Calu3 (cell line): ENCODE results near the gene RAP1GAP. TPM values are rescaled to one million over a fixed set of nuclear protein-coding genes. Genes with fewer than 3 reads are reported as not detected.

Experiments
- BruUV-seq: library from RNA; stranded (reverse); fragments of 400-500 nt; replicated peaks from 2 replicates; lab custom pipeline; 2021; lab: Mats Ljungman, UMichigan
- CTCF ChIA-PET: fragments of 300-600 bp; sonication (Branson Sonifier 250); formaldehyde crosslinking; loops from one replicate; lab custom pipeline; 2022; ENCODE audit warnings: antibody characterized with exemption; lab: Charles Lee
- DNase-seq: peaks from one replicate; pipeline ENCODE4 v3.0.0; 2022
- H3K27ac Mint-ChIP-seq: one replicate; pipeline ENCODE4 v1.8.0; 2022; ENCODE audit warnings: mixed read lengths; ENCODE audit not compliant: unreplicated experiment
- H3K27me3 Mint-ChIP-seq: one replicate; pipeline ENCODE4 v1.8.0; 2022; ENCODE audit warnings: mixed read lengths; ENCODE audit not compliant: unreplicated experiment
- H3K36me3 Mint-ChIP-seq: one replicate; pipeline ENCODE4 v1.8.0; 2022; ENCODE audit warnings: mild to moderate bottlenecking, moderate library complexity, mixed read lengths; ENCODE audit not compliant: insufficient read depth, unreplicated experiment
- H3K4me1 Mint-ChIP-seq: one replicate; pipeline ENCODE4 v1.8.0; 2022; ENCODE audit warnings: mild to moderate bottlenecking, low read depth, mixed read lengths; ENCODE audit not compliant: unreplicated experiment
- H3K4me3 Mint-ChIP-seq: one replicate; pipeline ENCODE4 v1.8.0; 2022; ENCODE audit warnings: mild to moderate bottlenecking, low read depth, moderate library complexity, mixed read lengths; ENCODE audit not compliant: unreplicated experiment
- H3K9me3 Mint-ChIP-seq: one replicate; pipeline ENCODE4 v1.8.0; 2022; ENCODE audit warnings: low read depth, mixed read lengths; ENCODE audit not compliant: unreplicated experiment
- CTCF ChIP-seq: fragments of 200-600 bp; IDR thresholded peaks from one replicate; pipeline ENCODE4 v1.8.0; 2022; ENCODE audit warnings: antibody characterized with exemption; ENCODE audit not compliant: unreplicated experiment
- intact Hi-C: fragments of 100-400 bp; cut with micrococcal nuclease; formaldehyde crosslinking; loops from one replicate; pipeline ENCODE4 v1.10.0; 2022; ENCODE audit not compliant: unreplicated experiment
- total RNA-seq: library from RNA; stranded (reverse); gene quantifications from 2 replicates; pipeline ENCODE4 v1.2.3, GENCODE V29; 2022

RAP1GAP gene
- total RNA-seq, 1 experiment from 2014 or later: 23.8 TPM

- Mint-ChIP-seq H3K9me3 (no peaks in the 10 kb centered on the region), H3K4me3 (no peak overlapping the region), H3K4me1 (no peaks in the 10 kb centered on the region), H3K27me3 (peaks cover 11% of the 10 kb centered on the region), H3K27ac (no peak overlapping the region), H3K36me3 (no peaks in the 10 kb centered on the region)
- no TSS peak for BruUV-seq
- CTCF ChIA-PET: interaction anchor here (1.5 kb wide), 1 partner anchor 203 kb away, joined by 3 read pairs; no protein-coding TSS in a partner anchor
- intact Hi-C loops: no loop called here
- no peak for DNase-seq
- no peak for TF ChIP-seq CTCF
These were observed 96.4 kb downstream of the RAP1GAP start for GRCh38 chr1:21572735-21573277.

GRCh38 chr1:21572221-21572620 is 96.9 kb downstream of the RAP1GAP start:
- TF ChIP-seq CTCF: no peak
- CTCF ChIA-PET: interaction anchor here (0.6 to 1.5 kb wide), 2 partner anchors 202 to 807 kb away, joined by 3 to 7 read pairs; no protein-coding TSS in a partner anchor
- no peaks in the 10 kb centered on the region for H3K36me3 Mint-ChIP-seq
- H3K4me3 Mint-ChIP-seq: no peak overlapping the region
- peaks cover 16% of the 10 kb centered on the region for H3K27me3 Mint-ChIP-seq
- intact Hi-C loops: no loop called here
- no peaks in the 10 kb centered on the region for H3K4me1 Mint-ChIP-seq
- no peak overlapping the region for H3K27ac Mint-ChIP-seq
- no peaks in the 10 kb centered on the region for H3K9me3 Mint-ChIP-seq
- DNase-seq: no peak
- BruUV-seq: no TSS peak

GRCh38 chr1:21570885-21571284 is 98.3 kb downstream of the RAP1GAP start:
- no peaks in the 10 kb centered on the region for H3K36me3 Mint-ChIP-seq
- CTCF ChIA-PET: interaction anchor here (0.6 kb wide), 1 partner anchor 810 kb away, joined by 6 read pairs; no protein-coding TSS in a partner anchor
- no peaks in the 10 kb centered on the region for H3K4me1 Mint-ChIP-seq
- peaks cover 16% of the 10 kb centered on the region for H3K27me3 Mint-ChIP-seq
- H3K9me3 Mint-ChIP-seq: no peaks in the 10 kb centered on the region
- intact Hi-C loops: no loop called here
- H3K27ac Mint-ChIP-seq: no peak overlapping the region
- BruUV-seq: no TSS peak
- H3K4me3 Mint-ChIP-seq: no peak overlapping the region
- no peak for TF ChIP-seq CTCF
- DNase-seq: no peak

GRCh38 chr1:21570528-21570875 is 98.7 kb downstream of the RAP1GAP start:
- Mint-ChIP-seq H3K27me3 (peaks cover 16% of the 10 kb centered on the region), H3K4me3 (no peak overlapping the region), H3K4me1 (no peaks in the 10 kb centered on the region), H3K36me3 (no peaks in the 10 kb centered on the region), H3K27ac (no peak overlapping the region), H3K9me3 (no peaks in the 10 kb centered on the region)
- no TSS peak for BruUV-seq
- no peak for TF ChIP-seq CTCF
- DNase-seq: no peak
- CTCF ChIA-PET: no interaction called here
- intact Hi-C loops: no loop called here
